Lower leg skin (tissue), 3 donors: ENCODE measurements around the gene HLTF.

Experiments
- POLR2A ChIP-seq, 2 donors: fragments of 450-650 bp; IDR thresholded peaks; one replicate each; pipeline ENCODE4 v1.6.1; 2016 to 2017; ENCODE audit warnings: antibody characterized with exemption in 2 of 2, mild to moderate bottlenecking in 1 of 2, moderate library complexity in 1 of 2
- TF ChIP-seq, protein P1 (sequence below), 3 donors: fragments of 450-650 bp; IDR thresholded peaks; one replicate each; pipeline ENCODE4 v1.5.1; 2016; ENCODE audit warnings: antibody characterized with exemption in 3 of 3, mild to moderate bottlenecking in 3 of 3, moderate library complexity in 2 of 3

DNA sequence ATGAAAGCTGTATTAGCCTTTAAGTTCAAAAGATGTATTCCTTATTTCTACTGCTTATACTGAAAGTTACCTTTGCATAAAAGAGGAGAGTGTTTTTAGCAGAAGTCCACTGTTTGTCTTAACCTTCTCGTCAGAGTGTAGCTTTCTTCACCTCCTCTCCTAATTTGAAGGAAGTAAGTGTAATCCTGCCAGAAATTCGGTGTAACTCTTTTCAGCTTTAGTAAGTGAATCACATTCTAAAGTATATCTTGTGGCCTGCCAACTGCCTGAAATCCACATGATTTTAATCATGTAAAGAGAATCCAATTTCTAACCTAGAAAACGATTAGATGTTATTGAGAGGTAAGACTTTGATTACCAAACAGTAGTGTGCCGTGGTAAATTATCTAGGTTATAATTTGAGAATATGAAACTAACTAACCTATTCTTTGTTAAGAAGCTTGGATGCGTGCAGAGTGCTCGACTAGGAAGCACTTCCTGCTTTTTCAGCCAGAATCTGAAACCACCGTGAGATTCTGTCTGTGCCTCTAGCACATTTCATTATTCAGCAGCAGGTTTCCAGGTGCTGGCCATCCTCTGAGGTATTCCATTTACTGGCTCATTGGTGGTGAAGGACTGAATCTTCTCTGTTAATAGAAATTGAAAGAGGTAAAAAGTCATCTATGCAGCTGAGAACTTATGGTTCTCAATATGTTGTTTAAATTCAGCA is 87.5 kb downstream of the HLTF start:
- TF ChIP-seq, protein P1, sequence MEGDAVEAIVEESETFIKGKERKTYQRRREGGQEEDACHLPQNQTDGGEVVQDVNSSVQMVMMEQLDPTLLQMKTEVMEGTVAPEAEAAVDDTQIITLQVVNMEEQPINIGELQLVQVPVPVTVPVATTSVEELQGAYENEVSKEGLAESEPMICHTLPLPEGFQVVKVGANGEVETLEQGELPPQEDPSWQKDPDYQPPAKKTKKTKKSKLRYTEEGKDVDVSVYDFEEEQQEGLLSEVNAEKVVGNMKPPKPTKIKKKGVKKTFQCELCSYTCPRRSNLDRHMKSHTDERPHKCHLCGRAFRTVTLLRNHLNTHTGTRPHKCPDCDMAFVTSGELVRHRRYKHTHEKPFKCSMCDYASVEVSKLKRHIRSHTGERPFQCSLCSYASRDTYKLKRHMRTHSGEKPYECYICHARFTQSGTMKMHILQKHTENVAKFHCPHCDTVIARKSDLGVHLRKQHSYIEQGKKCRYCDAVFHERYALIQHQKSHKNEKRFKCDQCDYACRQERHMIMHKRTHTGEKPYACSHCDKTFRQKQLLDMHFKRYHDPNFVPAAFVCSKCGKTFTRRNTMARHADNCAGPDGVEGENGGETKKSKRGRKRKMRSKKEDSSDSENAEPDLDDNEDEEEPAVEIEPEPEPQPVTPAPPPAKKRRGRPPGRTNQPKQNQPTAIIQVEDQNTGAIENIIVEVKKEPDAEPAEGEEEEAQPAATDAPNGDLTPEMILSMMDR (IDR thresholded peaks at IDR 0.05), result no peak
- TF ChIP-seq POLR2A (IDR thresholded peaks at IDR 0.05), result no peak
